ENCODE results near the gene EHMT1.

EHMT1 gene

DNA sequence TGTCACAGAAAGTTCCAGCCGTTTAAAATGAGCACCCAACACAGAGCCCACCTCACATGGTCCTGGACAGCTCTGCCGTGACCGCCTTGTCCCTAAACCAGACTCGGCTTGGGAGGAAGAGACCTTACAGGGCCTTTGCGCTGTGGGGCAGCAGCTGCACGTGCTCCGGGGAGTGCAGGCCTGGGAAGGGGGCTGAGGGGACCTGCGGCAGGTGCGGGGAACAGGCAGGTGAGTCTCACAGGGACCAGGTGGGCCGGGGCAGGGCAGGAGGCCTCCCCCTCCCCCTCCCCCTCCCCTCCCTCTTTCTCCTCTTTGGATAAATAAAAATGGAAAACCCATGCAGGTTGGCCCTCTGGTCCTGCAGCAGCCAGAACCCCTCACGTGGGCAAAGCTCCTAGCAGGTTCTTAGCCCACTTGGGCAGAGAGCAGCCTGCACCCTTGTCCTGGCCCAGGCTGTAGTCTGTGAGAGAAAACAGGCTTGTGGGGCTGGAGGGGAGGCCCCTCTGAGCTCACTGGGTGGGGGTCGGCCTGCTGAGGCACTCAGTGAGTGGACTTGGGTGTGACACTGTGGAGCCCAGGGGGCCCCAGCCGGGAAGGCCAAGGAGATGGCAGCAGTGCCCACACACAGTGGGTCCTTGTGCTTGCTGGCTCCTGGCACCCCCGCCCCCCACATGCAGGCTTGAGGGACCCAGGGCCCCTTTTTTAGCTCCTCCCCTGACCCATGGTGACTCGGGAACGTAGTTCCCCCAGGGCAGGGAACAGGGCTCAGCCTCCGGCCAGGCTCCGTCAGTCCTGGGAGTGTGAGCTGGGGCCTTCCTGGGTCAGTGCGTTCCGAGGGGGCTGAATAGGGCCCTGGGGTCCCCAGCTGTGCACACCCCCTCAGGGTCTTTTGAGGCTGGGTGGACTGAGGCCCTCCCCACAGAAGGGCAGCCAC is 218.8 kb downstream of the EHMT1 start:
- TF ChIP-seq, protein P1, sequence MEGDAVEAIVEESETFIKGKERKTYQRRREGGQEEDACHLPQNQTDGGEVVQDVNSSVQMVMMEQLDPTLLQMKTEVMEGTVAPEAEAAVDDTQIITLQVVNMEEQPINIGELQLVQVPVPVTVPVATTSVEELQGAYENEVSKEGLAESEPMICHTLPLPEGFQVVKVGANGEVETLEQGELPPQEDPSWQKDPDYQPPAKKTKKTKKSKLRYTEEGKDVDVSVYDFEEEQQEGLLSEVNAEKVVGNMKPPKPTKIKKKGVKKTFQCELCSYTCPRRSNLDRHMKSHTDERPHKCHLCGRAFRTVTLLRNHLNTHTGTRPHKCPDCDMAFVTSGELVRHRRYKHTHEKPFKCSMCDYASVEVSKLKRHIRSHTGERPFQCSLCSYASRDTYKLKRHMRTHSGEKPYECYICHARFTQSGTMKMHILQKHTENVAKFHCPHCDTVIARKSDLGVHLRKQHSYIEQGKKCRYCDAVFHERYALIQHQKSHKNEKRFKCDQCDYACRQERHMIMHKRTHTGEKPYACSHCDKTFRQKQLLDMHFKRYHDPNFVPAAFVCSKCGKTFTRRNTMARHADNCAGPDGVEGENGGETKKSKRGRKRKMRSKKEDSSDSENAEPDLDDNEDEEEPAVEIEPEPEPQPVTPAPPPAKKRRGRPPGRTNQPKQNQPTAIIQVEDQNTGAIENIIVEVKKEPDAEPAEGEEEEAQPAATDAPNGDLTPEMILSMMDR (IDR thresholded peaks at IDR 0.05; ENCODE audit: low read depth, low read length, missing control alignments), result no peak
- DNase-seq (ENCODE audit: extremely low read depth, low read depth), result no peak
- no peak overlapping the region for H3K4me3 ChIP-seq (replicated peaks; ENCODE audit: low read depth, low read length)

- no peak overlapping the region for H3K4me3 ChIP-seq (replicated peaks; ENCODE audit: low read depth, low read length)
- no peak for DNase-seq (ENCODE audit: extremely low read depth, low read depth)
- TF ChIP-seq, protein P1 (IDR thresholded peaks at IDR 0.05; ENCODE audit: low read depth, low read length, missing control alignments), result no peak
Observed at GRCh38 chr9:137838576-137838975, 219.8 kb downstream of the EHMT1 start.

- TF ChIP-seq, protein P1 (IDR thresholded peaks at IDR 0.05; ENCODE audit: low read depth, low read length, missing control alignments), result no peak
- DNase-seq (ENCODE audit: extremely low read depth, low read depth), result no peak
- H3K4me3 ChIP-seq (replicated peaks; ENCODE audit: low read depth, low read length), result no peak overlapping the region
Observed at GRCh38 chr9:137843355-137843754, 224.6 kb downstream of the EHMT1 start.

DNA sequence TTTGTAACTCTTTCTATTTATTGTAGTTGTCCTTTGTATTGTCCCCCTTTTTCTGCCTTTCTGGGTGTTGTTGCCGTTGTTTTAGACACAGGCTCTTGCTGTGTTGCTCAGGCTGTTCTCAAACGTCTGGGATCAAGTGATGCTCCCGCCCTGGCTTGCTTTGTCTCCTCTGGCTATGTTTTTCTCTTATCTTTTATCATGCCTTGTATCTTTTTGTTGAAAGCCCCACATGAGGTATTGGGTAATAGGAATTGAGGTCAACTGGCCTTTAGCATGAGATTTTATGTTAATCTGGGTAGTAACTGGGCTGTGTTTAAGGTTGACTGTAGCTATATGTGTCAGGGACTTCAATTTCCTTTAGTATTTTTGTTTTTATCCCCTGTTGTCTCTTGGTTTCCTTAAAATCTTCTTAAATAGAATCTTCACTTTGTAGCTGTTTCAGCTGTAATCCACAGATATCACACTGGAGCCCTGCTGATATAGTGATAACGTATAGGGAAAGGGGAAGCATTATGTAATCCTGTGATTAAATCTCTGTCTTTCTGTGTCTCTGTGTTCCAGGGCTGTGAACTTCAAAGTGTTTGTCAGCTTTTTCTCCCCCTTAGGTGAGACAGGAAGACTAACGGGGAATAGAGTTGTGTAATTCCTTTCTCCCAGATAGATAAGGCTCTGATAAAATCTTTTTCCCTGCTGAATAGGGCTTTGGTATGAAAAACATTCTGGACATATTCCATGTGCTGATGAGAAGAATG is 232.9 kb downstream of the EHMT1 start:
- TF ChIP-seq, protein P1 (IDR thresholded peaks at IDR 0.05; ENCODE audit: low read depth, low read length, missing control alignments), result no peak
- no peak for DNase-seq (ENCODE audit: extremely low read depth, low read depth)
- no peak overlapping the region for H3K4me3 ChIP-seq (replicated peaks; ENCODE audit: low read depth, low read length)

DNA sequence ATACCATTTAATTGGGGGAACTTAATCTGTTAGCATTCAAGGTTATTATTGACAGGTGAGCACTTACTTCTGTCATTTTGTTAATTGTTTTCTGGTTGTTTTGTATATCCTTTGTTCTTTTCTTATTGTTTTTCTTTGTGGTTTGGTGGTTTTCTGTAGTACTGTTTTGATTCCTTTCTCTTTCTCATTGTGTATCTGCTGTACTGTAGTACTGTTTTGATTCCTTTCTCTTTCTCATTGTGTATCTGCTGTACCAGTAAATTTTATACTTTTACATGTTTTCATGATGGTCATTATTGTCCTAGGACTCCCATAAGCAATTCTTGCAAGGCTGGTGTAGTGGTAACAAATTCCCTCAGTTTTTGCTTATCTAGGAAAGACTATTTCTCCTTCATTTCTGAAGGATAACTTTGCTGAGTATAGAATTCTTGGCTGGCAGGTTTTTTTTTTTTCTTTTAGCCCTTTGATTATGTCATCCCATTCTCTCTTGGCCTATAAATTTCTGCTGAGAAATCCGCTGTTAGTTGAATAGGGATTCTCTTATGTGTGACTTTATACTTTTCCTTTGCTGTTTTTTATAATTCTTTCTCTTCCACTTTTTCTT is 234.7 kb downstream of the EHMT1 start:
- DNase-seq (ENCODE audit: extremely low read depth, low read depth), result no peak
- H3K4me3 ChIP-seq (replicated peaks; ENCODE audit: low read depth, low read length), result no peak overlapping the region
- TF ChIP-seq, protein P1 (IDR thresholded peaks at IDR 0.05; ENCODE audit: low read depth, low read length, missing control alignments), result no peak

- TF ChIP-seq, protein P1 (IDR thresholded peaks at IDR 0.05; ENCODE audit: low read depth, low read length, missing control alignments), result no peak
- H3K4me3 ChIP-seq (replicated peaks; ENCODE audit: low read depth, low read length), result no peak overlapping the region
- no peak for DNase-seq (ENCODE audit: extremely low read depth, low read depth)
Observed at GRCh38 chr9:137860361-137860760, 241.6 kb downstream of the EHMT1 start.

Measured in HFF-Myc (cell line).